Memory B cell (primary cell): ENCODE measurements around the gene SRC.

ENCODE experiments used
- ATAC-seq: fragments of 150-1000 bp; cut with Tn5 transposase; 2 replicates; pipeline ENCODE4 v1.10.0; 2021; ENCODE audit warnings: low read depth, mild to moderate bottlenecking, moderate library complexity
- DNase-seq, 2 donors: peaks; one replicate each; pipeline ENCODE4 v3.0.0; 2022; ENCODE audit warnings: low spot score in 2 of 2
- H3K27ac Mint-ChIP-seq: one replicate; pipeline ENCODE4 v1.8.0; 2022; ENCODE audit warnings: mild to moderate bottlenecking, moderate library complexity, mixed read lengths
- H3K27me3 Mint-ChIP-seq: one replicate; pipeline ENCODE4 v1.8.0; 2022; ENCODE audit warnings: mixed read lengths
- H3K36me3 Mint-ChIP-seq: one replicate; pipeline ENCODE4 v1.8.0; 2022; ENCODE audit warnings: mild to moderate bottlenecking, mixed read lengths
- H3K4me1 Mint-ChIP-seq: one replicate; pipeline ENCODE4 v1.8.0; 2022; ENCODE audit warnings: mixed read lengths
- H3K4me3 Mint-ChIP-seq: one replicate; pipeline ENCODE4 v1.8.0; 2022; ENCODE audit warnings: mild to moderate bottlenecking, moderate library complexity, mixed read lengths
- H3K9me3 Mint-ChIP-seq: one replicate; pipeline ENCODE4 v1.8.0; 2022; ENCODE audit warnings: mixed read lengths

The SRC gene

DNA sequence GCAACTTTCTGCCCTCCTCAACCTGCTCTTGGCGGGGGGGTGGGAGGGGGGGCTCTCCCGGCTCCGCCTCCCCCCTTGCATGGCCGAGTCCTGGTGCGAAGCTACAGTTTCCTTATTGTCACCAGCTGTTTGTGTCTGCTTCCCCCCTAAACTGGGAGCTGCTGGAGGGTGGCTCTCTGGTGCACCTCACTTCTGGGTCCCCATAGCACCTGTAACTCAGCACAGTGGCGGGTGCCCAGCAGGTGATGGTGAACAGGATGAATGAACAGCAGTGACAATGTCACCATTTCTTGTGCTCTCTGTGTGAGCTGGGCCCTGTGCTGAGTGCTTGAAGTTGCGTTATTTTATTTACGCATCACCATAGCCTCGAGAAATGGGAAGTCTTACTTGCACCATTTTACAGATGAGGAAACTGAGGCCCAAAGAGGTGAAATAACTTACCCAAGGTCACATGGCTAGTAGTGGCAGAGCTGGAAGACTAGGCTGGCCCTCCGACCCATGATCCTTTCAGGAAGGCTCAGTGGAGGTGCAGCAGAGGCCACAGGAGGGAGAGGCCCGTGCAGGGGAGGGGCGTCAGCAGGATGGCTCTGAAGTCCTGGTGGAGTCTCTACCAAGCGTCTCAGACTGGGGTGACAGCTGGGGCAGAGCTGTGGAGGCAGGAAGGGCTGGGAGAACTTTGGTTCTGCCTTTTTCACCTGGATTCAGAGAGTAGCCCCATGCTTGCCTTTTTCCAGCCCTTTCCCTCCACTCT is 41.8 kb downstream of the SRC start:
- Mint-ChIP-seq H3K4me1 (peaks cover 7% of the 10 kb centered on the region), H3K36me3 (peaks cover 2% of the 10 kb centered on the region), H3K27ac (no peak overlapping the region), H3K27me3 (no peaks in the 10 kb centered on the region), H3K9me3 (no peaks in the 10 kb centered on the region), H3K4me3 (no peak overlapping the region)
- ATAC-seq (no peak), DNase-seq (no peak)

DNA sequence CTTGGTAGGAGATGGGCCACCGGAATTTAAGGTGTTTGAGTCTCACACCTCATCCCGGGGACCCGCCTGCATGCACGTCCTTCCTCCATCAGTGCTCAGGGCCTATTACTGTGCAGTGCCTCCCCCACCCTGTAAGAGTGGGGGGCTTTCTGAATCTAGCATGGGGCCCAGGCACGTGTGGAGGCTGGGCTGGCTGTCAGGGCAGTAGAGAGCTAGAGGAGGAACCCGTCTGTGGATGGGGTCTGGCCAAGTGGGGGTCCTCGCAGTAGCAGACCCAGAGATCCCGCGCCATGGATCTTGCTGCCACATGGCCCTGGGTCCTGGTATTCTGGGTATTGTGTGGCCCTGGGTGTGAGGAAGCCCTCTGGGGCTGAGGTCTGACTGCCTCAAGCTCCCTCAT is 42.9 kb downstream of the SRC start:
- H3K4me3 Mint-ChIP-seq: no peak overlapping the region
- no peak for ATAC-seq
- no peak overlapping the region for H3K27ac Mint-ChIP-seq
- H3K9me3 Mint-ChIP-seq: no peaks in the 10 kb centered on the region
- H3K4me1 Mint-ChIP-seq: peaks cover 4% of the 10 kb centered on the region
- DNase-seq: no peak
- peaks cover 3% of the 10 kb centered on the region for H3K36me3 Mint-ChIP-seq
- H3K27me3 Mint-ChIP-seq: no peaks in the 10 kb centered on the region

DNA sequence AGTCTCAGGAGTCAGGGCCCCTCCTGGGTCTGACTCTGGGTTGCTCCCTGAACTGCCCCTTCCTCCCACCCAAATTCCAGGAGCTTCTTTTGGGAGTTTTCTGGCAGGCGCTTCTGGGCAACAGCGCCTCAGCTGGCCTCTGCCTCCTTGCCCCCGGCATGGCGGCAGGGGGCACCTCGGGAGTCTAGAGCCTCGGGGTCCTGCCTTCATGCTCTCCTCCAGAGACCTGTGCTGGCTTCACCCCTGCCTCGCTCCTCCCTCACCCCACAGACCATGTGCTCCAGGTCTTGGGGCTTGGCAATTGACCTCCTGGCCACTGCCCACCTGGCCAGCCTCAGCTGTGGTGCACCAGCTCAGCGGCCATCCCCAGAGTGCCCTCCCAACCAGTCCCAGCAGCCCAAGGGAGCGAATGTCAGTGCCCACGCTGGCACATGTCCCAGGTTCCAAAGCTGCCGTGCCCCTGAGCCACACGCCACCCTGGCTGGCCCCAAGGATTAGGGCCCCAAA is 43.4 kb downstream of the SRC start:
- Mint-ChIP-seq H3K4me1 (peaks cover 4% of the 10 kb centered on the region), H3K36me3 (peaks cover 7% of the 10 kb centered on the region), H3K27me3 (no peaks in the 10 kb centered on the region), H3K4me3 (no peak overlapping the region), H3K27ac (no peak overlapping the region), H3K9me3 (no peaks in the 10 kb centered on the region)
- ATAC-seq (no peak), DNase-seq (no peak)

DNA sequence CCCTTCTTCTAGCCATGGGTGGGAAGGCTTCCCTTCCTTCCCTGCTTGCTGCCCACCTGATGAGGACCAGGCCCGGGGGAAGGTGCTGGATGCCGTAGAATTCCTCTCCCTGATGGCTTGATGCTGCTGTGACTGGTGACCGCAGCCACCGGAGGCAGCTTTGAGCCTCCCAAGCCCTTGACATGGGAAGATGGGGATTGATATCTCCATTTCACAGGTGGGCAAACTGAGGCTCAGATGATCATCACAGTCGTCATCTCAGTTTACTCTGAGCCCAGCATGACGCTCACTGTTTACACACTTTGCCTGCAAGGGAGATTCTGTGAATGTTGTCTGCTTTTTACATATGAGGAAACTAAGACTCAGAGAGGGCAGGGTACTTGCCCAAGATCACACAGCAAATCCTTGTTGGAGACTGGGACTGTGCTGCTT is 43.9 kb downstream of the SRC start:
- Mint-ChIP-seq H3K27ac (no peak overlapping the region), H3K4me3 (no peak overlapping the region), H3K27me3 (no peaks in the 10 kb centered on the region), H3K36me3 (peaks cover 7% of the 10 kb centered on the region), H3K4me1 (peaks cover 2% of the 10 kb centered on the region), H3K9me3 (no peaks in the 10 kb centered on the region)
- ATAC-seq (no peak), DNase-seq (no peak)

DNA sequence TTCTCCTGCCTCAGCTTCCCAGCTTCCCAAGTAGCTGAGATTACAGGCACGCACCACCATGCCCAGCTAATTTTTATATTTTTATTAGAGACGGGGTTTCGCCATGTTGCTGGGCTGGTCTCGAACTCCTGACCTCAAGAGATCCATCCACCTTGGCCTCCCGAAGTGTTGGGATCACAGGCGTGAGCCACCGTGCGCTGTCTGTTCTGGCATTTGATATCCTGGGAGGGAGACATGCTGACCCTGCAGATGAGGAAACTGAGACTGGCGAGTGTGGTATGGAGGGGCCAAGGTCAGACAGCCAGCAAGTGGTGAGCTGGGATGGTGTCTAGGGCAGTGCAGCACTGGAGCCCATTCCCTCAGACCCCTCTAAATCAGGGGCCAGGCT is 44.6 kb downstream of the SRC start:
- Mint-ChIP-seq H3K27me3 (no peaks in the 10 kb centered on the region), H3K4me3 (no peak overlapping the region), H3K27ac (no peak overlapping the region)

DNA sequence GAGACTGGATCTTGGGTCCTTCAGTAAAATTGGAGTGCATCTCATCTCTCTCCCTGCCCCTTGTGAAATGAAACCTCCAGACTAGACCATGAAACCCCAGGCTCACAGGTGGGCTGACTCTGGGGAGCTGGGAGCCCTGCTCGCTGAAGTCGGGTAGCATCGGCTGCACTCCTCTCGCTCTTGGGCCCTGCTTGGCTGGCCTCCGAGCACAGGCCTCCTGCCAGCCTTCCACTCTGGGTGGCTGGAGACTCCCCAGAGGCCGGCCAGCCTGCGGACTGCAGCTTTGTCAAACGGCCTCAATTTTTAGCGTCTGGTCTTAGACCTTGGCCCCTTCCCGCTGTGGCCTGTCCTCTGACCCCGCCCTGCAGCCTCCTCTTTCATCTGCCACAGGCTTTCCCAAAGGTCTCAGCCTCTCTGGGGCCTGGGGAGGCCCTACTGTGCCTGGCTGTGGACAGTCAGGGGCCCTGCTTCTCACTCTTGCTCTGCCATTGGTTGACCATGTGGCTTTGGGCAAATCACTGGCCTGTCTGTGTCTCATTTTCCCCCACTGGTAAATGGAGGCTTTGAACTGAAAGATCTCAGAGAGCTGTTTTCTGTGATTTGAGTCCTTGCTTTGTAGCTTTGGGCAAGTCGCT is 45.1 kb downstream of the SRC start:
- ATAC-seq (no peak), DNase-seq (no peak)
- no peak overlapping the region for H3K4me3 Mint-ChIP-seq
- no peak overlapping the region for H3K27ac Mint-ChIP-seq
- no peaks in the 10 kb centered on the region for H3K4me1 Mint-ChIP-seq
- peaks cover 7% of the 10 kb centered on the region for H3K36me3 Mint-ChIP-seq
- H3K9me3 Mint-ChIP-seq: no peaks in the 10 kb centered on the region
- H3K27me3 Mint-ChIP-seq: no peaks in the 10 kb centered on the region

More for the DNA sequence above, 44.6 kb downstream of the SRC start:
- ATAC-seq: no peak
- DNase-seq: no peak
- H3K36me3 Mint-ChIP-seq: peaks cover 7% of the 10 kb centered on the region
- H3K9me3 Mint-ChIP-seq: no peaks in the 10 kb centered on the region
- no peaks in the 10 kb centered on the region for H3K4me1 Mint-ChIP-seq

DNA sequence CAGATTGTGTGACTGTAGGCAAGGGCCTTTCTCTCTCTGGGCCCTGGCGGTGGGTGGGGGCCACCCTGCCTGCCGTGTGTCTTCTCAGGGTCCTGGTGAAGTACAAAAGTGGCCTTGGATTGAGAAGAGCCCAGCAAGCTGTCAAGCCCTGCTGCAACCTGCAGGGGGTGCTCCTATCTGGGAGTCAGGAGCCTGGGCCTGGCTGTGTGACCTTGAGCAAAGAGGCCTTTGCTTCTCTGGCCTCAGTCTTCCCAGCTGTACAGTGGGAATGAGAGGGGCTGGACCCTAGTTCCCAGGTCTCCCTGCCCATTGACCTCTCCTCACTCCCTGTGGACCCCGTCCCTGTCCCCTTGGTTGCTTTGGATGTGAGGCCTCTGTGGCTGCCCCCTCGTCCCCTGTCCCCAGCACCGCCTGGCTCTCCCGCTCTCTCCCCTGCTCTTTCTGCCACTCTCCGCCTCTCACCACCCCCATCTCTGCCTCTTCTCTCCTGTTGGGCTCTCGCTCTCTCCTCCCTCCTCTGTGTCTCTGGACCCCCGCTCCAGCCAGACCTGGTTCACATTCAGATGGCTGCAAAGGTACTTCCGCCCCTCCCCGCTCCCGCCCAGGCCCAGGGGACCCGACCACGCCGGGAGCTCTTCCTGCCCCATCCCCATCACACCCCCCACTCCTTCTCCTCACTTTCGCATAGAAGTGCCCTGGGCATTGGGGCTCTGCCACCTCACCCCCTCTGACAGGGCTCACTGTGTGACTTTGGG is 46.7 kb downstream of the SRC start:
- Mint-ChIP-seq H3K4me3 (no peak overlapping the region), H3K27me3 (no peaks in the 10 kb centered on the region), H3K9me3 (no peaks in the 10 kb centered on the region), H3K27ac (no peak overlapping the region), H3K4me1 (no peaks in the 10 kb centered on the region), H3K36me3 (peaks cover 8% of the 10 kb centered on the region)
- no peak for ATAC-seq
- no peak for DNase-seq

DNA sequence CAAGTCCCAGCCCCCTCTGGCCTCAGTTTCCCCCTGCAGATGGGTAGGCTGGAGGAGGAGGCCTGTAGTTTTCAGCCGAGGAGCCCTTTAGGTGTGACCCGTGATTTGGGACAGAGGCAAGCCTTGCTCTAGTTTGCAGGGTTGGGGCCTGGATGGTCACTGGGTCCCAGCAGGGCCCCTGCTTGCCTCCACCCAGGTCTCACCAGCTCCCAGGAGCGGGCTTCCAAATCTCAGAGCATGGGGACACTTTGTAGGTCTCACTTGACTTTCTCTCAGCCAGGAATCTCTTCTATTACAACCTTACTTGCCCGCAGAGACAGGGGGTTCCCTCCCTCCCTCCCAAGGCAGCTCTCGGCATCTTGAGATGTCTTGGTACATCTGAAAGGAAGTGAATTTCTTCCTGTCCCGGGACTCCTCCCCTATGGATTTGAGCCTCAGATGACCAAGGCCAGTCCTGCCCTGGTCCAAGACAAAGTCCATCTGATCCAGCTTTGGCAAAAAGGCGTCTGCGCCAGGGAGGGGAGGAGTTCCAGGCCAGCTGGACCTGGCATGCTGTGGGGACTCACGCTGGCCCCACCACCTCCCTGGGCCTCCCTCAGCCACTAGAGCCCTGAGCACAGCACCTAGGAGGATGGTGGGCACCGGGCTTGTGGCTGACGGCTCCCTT is 47.4 kb downstream of the SRC start:
- H3K4me1 Mint-ChIP-seq: no peaks in the 10 kb centered on the region
- ATAC-seq (no peak), DNase-seq (no peak)
- H3K36me3 Mint-ChIP-seq: peaks cover 8% of the 10 kb centered on the region
- H3K27ac Mint-ChIP-seq: no peak overlapping the region
- H3K4me3 Mint-ChIP-seq: no peak overlapping the region
- H3K27me3 Mint-ChIP-seq: no peaks in the 10 kb centered on the region
- H3K9me3 Mint-ChIP-seq: no peaks in the 10 kb centered on the region

DNA sequence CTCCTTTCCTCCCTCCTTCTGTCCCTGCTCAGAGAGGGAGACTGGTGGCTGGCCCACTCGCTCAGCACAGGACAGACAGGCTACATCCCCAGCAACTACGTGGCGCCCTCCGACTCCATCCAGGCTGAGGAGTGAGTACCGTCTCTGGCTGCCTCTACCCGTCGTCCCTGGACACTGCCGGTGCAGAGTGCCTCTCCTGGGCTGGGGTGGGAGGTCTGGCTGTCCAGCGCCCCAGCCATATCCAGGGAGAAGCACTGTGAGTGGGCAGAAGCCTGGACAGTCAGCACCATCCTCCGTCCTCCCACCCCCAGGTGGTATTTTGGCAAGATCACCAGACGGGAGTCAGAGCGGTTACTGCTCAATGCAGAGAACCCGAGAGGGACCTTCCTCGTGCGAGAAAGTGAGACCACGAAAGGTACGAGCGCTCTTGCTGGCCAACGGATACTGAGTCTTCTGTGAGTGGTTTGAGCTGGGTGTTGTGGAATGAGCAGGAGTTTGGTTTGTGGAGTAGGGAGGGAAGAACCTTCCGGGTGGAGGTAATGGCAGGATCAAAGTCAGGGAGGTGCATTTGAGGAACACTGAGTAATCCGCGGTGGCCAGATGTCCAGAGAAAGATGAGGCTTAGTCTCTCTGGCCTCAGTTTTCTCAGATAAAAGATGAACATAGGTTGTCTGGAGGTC is 48.1 kb downstream of the SRC start:
- no peak for ATAC-seq
- H3K4me3 Mint-ChIP-seq: no peak overlapping the region
- no peaks in the 10 kb centered on the region for H3K27me3 Mint-ChIP-seq
- no peak for DNase-seq
- H3K27ac Mint-ChIP-seq: no peak overlapping the region
- H3K9me3 Mint-ChIP-seq: no peaks in the 10 kb centered on the region
- peaks cover 8% of the 10 kb centered on the region for H3K36me3 Mint-ChIP-seq
- H3K4me1 Mint-ChIP-seq: no peaks in the 10 kb centered on the region

DNA sequence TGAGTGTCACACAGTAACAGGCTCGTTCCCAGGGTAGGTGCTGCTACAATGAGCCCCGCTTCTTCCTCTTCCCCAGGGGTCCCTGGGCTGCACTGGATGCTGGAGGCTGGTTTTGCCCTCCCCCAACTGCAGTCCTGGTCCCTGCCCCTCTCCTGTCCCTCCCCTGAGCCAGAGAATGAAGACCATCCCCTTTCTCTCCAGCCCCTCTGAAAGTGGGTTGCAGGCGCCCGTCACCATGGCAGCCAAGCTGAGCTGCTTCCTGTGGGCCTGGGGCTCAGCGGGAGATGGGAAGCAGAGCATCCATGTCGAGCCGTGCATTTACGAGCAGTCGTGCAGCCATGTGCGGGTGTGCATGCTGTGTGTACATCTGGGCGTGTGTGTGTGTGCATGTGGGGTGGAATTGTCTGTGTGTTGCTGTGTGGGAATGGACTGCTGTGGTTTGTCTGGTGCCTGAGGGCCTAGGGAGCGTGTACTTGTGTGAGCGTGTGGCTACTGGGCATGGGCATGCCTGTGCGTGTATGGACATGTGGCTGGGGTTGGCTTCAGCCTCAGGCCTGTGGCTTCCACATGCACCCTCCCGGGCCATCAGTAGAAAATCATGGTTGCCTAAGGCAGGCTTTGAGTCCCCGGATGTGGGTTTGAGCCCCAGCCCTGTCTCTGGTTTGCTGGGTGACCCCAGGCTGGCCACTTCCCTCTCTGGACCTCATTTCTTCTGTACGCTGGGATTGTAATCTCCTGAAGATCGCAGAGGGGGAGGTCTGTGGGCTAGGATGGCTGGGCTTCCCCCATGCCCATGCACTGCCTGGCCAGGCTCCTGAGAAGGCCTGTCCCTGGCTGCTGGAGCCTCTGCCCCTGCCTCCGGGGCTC is 48.8 kb downstream of the SRC start:
- peaks cover 8% of the 10 kb centered on the region for H3K36me3 Mint-ChIP-seq
- DNase-seq (no peak), ATAC-seq (no peak)
- no peaks in the 10 kb centered on the region for H3K9me3 Mint-ChIP-seq
- no peaks in the 10 kb centered on the region for H3K4me1 Mint-ChIP-seq
- no peak overlapping the region for H3K27ac Mint-ChIP-seq
- H3K27me3 Mint-ChIP-seq: no peaks in the 10 kb centered on the region
- H3K4me3 Mint-ChIP-seq: no peak overlapping the region

DNA sequence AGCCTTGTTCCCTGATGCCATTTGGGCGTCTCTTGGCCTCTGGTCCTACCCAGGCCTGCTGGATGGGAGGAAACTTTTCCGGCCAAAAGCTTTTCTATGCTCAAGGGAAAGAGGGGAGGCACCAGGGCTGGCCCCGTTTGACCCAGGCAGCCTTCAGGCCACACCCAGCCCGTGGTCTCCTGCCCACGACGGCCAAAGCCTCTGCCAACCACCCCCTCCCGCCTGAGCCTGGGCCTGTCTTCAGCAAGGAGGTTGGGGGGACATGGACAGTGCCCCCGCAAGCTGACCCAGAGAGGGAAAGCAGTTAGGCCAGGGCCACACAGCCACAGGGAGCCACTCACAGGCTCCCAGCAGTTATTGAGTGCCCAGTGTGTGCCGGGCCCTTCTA is 49.5 kb downstream of the SRC start:
- ATAC-seq (no peak), DNase-seq (no peak)
- Mint-ChIP-seq H3K4me1 (no peaks in the 10 kb centered on the region), H3K27ac (no peak overlapping the region), H3K27me3 (no peaks in the 10 kb centered on the region), H3K36me3 (peaks cover 8% of the 10 kb centered on the region), H3K4me3 (no peak overlapping the region), H3K9me3 (no peaks in the 10 kb centered on the region)

DNA sequence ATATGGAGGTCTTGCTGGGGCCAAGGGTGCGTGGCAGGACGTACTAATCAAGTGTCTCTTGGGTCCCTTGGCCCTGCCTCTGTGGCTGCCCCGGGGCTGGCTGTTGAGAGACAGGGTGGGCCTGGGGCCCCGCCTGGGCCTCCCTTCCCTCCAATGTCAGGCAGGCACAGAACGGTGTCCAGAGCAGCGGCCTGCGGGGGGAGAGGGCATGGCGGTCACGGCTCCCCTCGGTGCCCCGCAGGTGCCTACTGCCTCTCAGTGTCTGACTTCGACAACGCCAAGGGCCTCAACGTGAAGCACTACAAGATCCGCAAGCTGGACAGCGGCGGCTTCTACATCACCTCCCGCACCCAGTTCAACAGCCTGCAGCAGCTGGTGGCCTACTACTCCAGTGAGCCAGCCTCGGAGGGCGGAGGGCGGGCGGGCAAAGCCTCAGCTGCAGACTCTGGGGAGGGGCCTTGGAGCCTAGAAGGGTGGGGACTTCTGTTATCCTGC is 50.0 kb downstream of the SRC start:
- H3K4me3 Mint-ChIP-seq: no peak overlapping the region
- H3K36me3 Mint-ChIP-seq: peaks cover 8% of the 10 kb centered on the region
- H3K9me3 Mint-ChIP-seq: no peaks in the 10 kb centered on the region
- no peaks in the 10 kb centered on the region for H3K4me1 Mint-ChIP-seq
- H3K27ac Mint-ChIP-seq: no peak overlapping the region
- ATAC-seq (no peak), DNase-seq (no peak)
- H3K27me3 Mint-ChIP-seq: no peaks in the 10 kb centered on the region
